Caco-2 (cell line): ENCODE results near the gene SPRTN. TPM values are rescaled to one million over a fixed set of nuclear protein-coding genes. Genes with fewer than 3 reads are reported as not detected.
A peak's percentile ranks its signal among the peaks of the same experiment; 100 is the strongest.

Experiments used
- BruUV-seq: library from RNA; stranded (reverse); fragments of 400-500 nt; replicated peaks from 2 replicates; lab custom pipeline; 2021; lab: Mats Ljungman, UMichigan
- CTCF ChIA-PET: fragments of 300-600 bp; sonication (Branson Sonifier 250); formaldehyde crosslinking; loops from one replicate; lab custom pipeline; 2022; ENCODE audit warnings: antibody characterized with exemption; lab: Charles Lee
- POLR2A ChIA-PET: fragments of 300-600 bp; sonication (Branson Sonifier 250); formaldehyde crosslinking; loops from one replicate; lab custom pipeline; 2022; ENCODE audit warnings: antibody characterized with exemption; lab: Charles Lee
- DNase-seq, 2 experiments: peaks; one replicate each; pipeline versions ENCODE4 v3.0.0 to v3.0.0-alpha.2; 2020 to 2022
- H3K27me3 ChIP-seq: replicated peaks from 2 replicates; pipeline ENCODE4 v1.6.0; 2011; ENCODE audit warnings: low read length; ENCODE audit not compliant: control insufficient read depth, insufficient read depth
- H3K36me3 ChIP-seq: 2 replicates; pipeline ENCODE4 v1.5.1; 2011; ENCODE audit warnings: low read length; ENCODE audit not compliant: control insufficient read depth, insufficient read depth
- H3K4me1 ChIP-seq: fragments of 250-450 bp; sonication (Bioruptor Pico); 2 replicates; pipeline ENCODE4 v1.5.1; 2020; ENCODE audit warnings: mild to moderate bottlenecking
- H3K4me3 ChIP-seq: 2 replicates; pipeline ENCODE4 v1.5.1; 2011; ENCODE audit warnings: low read depth, mild to moderate bottlenecking, control low read depth, low read length
- H3K9me3 ChIP-seq: fragments of 250-450 bp; sonication (Bioruptor Pico); 2 replicates; pipeline ENCODE4 v1.5.1; 2020; ENCODE audit warnings: mild to moderate bottlenecking, moderate library complexity
- H3K27ac Mint-ChIP-seq: one replicate; pipeline ENCODE4 v1.8.0; 2022; ENCODE audit warnings: mixed read lengths; ENCODE audit not compliant: unreplicated experiment
- H3K27me3 Mint-ChIP-seq: one replicate; pipeline ENCODE4 v1.8.0; 2022; ENCODE audit warnings: mixed read lengths; ENCODE audit not compliant: insufficient read depth, unreplicated experiment
- H3K36me3 Mint-ChIP-seq: one replicate; pipeline ENCODE4 v1.8.0; 2022; ENCODE audit warnings: mild to moderate bottlenecking, mixed read lengths; ENCODE audit not compliant: insufficient read depth, unreplicated experiment
- H3K4me1 Mint-ChIP-seq: one replicate; pipeline ENCODE4 v1.8.0; 2022; ENCODE audit warnings: low read depth, mixed read lengths; ENCODE audit not compliant: unreplicated experiment
- H3K4me3 Mint-ChIP-seq: one replicate; pipeline ENCODE4 v1.8.0; 2022; ENCODE audit warnings: mild to moderate bottlenecking, moderate library complexity, mixed read lengths; ENCODE audit not compliant: unreplicated experiment
- H3K9me3 Mint-ChIP-seq: one replicate; pipeline ENCODE4 v1.8.0; 2022; ENCODE audit warnings: mixed read lengths; ENCODE audit not compliant: unreplicated experiment
- intact Hi-C: fragments of 100-400 bp; cut with micrococcal nuclease; formaldehyde crosslinking; loops from one replicate; pipeline ENCODE4 v1.10.0; 2022; ENCODE audit not compliant: unreplicated experiment
- total RNA-seq: library from RNA; stranded (reverse); gene quantifications from 2 replicates; pipeline ENCODE4 v1.2.3, GENCODE V29; 2022
- TF ChIP-seq, protein P1 (sequence below), 2 experiments: fragments of 200-600 bp in 1 of 2; IDR thresholded peaks; 1 replicate in 1 of 2; 2 replicates in 1 of 2; pipeline versions ENCODE4 v1.5.1 to v1.8.0; 2011 to 2022; ENCODE audit warnings: antibody characterized with exemption in 1 of 2, control low read depth in 1 of 2, inconsistent platforms in 1 of 2, low read depth in 1 of 2, low read length in 1 of 2, mild to moderate bottlenecking in 1 of 2, moderate library complexity in 1 of 2; ENCODE audit not compliant: insufficient read depth in 1 of 2, severe bottlenecking in 1 of 2, unreplicated experiment in 1 of 2

The SPRTN gene
- total RNA-seq, 1 experiment from 2014 or later, result 21.3 TPM

DNA sequence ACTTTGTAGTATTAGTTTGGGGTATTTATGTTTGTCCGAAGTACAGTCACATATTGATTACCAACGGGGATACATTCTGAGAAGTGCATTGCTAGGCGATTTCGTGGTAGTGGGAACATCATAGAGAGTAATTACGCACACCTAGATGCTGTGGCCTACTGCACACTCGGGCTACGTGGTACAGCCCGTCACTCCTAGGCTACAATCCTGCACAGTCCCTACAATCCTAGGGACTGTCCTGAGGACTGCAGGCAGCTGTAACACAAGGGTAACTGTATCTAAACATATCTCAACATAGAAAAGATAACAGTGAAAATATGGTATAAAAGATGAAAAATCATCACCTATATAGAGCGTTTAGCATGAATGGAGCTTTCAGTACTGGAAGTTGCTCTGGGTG lies 19.0 kb upstream of the SPRTN start:
- no peak overlapping the region for H3K4me3 Mint-ChIP-seq
- DNase-seq, result no peak
- no peaks in the 10 kb centered on the region for H3K4me1 Mint-ChIP-seq
- no peaks in the 10 kb centered on the region for H3K27me3 Mint-ChIP-seq
- no peaks in the 10 kb centered on the region for H3K9me3 Mint-ChIP-seq
- ChIA-PET CTCF (no interaction called here), POLR2A (no interaction called here)
- no peak overlapping the region for H3K4me3 ChIP-seq
- no peak overlapping the region for H3K27ac Mint-ChIP-seq
- no TSS peak for BruUV-seq
- no peaks in the 10 kb centered on the region for H3K36me3 ChIP-seq
- intact Hi-C loops, result no loop called here
- no peaks in the 10 kb centered on the region; the same call in 1 of the 2 replicates for H3K27me3 ChIP-seq
- no peaks in the 10 kb centered on the region for H3K4me1 ChIP-seq
- TF ChIP-seq, protein P1, sequence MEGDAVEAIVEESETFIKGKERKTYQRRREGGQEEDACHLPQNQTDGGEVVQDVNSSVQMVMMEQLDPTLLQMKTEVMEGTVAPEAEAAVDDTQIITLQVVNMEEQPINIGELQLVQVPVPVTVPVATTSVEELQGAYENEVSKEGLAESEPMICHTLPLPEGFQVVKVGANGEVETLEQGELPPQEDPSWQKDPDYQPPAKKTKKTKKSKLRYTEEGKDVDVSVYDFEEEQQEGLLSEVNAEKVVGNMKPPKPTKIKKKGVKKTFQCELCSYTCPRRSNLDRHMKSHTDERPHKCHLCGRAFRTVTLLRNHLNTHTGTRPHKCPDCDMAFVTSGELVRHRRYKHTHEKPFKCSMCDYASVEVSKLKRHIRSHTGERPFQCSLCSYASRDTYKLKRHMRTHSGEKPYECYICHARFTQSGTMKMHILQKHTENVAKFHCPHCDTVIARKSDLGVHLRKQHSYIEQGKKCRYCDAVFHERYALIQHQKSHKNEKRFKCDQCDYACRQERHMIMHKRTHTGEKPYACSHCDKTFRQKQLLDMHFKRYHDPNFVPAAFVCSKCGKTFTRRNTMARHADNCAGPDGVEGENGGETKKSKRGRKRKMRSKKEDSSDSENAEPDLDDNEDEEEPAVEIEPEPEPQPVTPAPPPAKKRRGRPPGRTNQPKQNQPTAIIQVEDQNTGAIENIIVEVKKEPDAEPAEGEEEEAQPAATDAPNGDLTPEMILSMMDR (IDR thresholded peaks at IDR 0.05; ENCODE audit: insufficient read depth in 1 of 2, low read depth in 1 of 2, low read length in 1 of 2, severe bottlenecking in 1 of 2, unreplicated experiment in 1 of 2), result no peak
- H3K36me3 Mint-ChIP-seq, result no peaks in the 10 kb centered on the region
- H3K9me3 ChIP-seq, result no peaks in the 10 kb centered on the region; the same call in 1 of the 2 replicates

DNA sequence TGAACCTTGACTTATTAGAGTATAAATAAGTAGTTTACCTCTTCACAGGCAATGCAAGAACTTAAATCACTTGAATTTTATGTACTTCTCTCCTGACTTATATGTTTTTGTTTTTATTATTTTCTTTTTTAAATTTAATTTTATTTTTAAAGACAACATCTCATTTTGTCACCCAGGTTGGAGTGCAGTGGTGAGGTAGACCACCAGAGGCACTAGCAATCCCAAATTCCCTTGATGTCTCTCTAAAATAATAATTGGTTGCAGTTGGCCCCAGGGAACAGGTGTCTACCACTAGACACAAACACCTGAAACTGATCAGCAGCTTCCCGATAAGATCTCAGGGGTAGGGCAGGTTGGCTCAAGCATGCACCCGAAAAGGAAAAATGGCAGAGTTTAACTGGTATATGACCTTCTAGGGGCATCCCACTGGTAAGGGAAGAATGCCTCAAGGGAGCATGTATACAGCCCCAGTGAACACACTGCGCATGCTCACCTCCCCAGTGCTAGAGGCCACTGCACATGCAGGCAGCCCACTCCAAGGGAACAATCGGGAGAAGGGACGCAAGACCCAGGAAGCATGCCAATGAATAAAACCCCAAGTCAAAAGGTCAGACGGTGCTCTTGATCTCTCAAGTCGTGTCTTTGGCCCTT lies 15.1 kb upstream of the SPRTN start:
- H3K4me3 ChIP-seq, result no peak overlapping the region
- TF ChIP-seq, protein P1 (IDR thresholded peaks at IDR 0.05; ENCODE audit: insufficient read depth in 1 of 2, low read depth in 1 of 2, low read length in 1 of 2, severe bottlenecking in 1 of 2, unreplicated experiment in 1 of 2), result peak in 1 of 2 experiments; percentile 21
- H3K4me1 ChIP-seq, result no peaks in the 10 kb centered on the region
- H3K27me3 Mint-ChIP-seq, result no peaks in the 10 kb centered on the region
- no peak overlapping the region for H3K4me3 Mint-ChIP-seq
- no peaks in the 10 kb centered on the region for H3K36me3 ChIP-seq
- H3K27me3 ChIP-seq, result no peaks in the 10 kb centered on the region; the same call in 1 of the 2 replicates
- H3K36me3 Mint-ChIP-seq, result no peaks in the 10 kb centered on the region
- no peaks in the 10 kb centered on the region for H3K4me1 Mint-ChIP-seq
- no peak overlapping the region for H3K27ac Mint-ChIP-seq
- no TSS peak for BruUV-seq
- CTCF ChIA-PET, result no interaction called here
- POLR2A ChIA-PET, result no interaction called here
- H3K9me3 ChIP-seq, result no peaks in the 10 kb centered on the region
- intact Hi-C loops, result no loop called here
- DNase-seq, result no peak
- H3K9me3 Mint-ChIP-seq, result no peaks in the 10 kb centered on the region

DNA sequence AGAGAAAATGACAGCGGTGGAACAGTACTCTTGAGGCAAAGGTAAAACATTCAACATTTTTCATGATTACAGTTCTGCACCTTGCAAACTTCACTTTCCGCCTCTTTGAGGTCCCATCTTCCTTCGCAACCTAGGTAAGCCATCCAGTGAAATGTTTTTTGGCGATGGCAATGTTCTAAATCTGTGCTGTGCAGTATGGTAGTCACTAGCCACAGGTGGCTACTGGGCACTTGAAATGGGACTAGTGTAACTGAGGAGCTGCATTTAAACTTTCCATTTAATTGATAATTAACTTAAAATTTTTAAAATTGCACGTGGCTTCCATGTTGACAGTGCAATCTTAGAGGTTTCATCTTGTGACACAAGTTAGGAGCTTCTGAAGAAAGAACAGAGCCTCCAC lies 13.4 kb upstream of the SPRTN start:
- TF ChIP-seq, protein P1 (IDR thresholded peaks at IDR 0.05; ENCODE audit: insufficient read depth in 1 of 2, low read depth in 1 of 2, low read length in 1 of 2, severe bottlenecking in 1 of 2, unreplicated experiment in 1 of 2), result no peak
- POLR2A ChIA-PET, result interaction anchor here (0.9 kb wide), 1 partner anchor 13 kb away, joined by 3 read pairs; the partner anchor contains the start of genes EXOC8 and SPRTN
- Mint-ChIP-seq H3K4me1 (no peaks in the 10 kb centered on the region), H3K27ac (no peak overlapping the region), H3K36me3 (no peaks in the 10 kb centered on the region), H3K27me3 (no peaks in the 10 kb centered on the region), H3K4me3 (no peak overlapping the region), H3K9me3 (no peaks in the 10 kb centered on the region)
- no peak for DNase-seq
- no TSS peak for BruUV-seq
- Histone ChIP-seq H3K36me3 (no peaks in the 10 kb centered on the region), H3K4me3 (no peak overlapping the region), H3K9me3 (no peaks in the 10 kb centered on the region), H3K27me3 (no peaks in the 10 kb centered on the region; the same call in 1 of the 2 replicates), H3K4me1 (no peaks in the 10 kb centered on the region)
- CTCF ChIA-PET, result no interaction called here
- intact Hi-C loops, result no loop called here
